ENCODE results near the gene PDE6B. TPM values are rescaled to one million over a fixed set of nuclear protein-coding genes. Genes with fewer than 3 reads are reported as not detected.
"Not testable (repeated sequence)": the region's sequence is repeated elsewhere in the genome, so short reads cannot be mapped to it uniquely, and the experiment has no call there.

PDE6B gene
- polyA plus RNA-seq, 5 donors: 15.0 to 19.0 (median 16.1) TPM

GRCh38 chr4:683247-683897 is 58.0 kb downstream of the PDE6B start:
- DNase-seq: no peak

DNA sequence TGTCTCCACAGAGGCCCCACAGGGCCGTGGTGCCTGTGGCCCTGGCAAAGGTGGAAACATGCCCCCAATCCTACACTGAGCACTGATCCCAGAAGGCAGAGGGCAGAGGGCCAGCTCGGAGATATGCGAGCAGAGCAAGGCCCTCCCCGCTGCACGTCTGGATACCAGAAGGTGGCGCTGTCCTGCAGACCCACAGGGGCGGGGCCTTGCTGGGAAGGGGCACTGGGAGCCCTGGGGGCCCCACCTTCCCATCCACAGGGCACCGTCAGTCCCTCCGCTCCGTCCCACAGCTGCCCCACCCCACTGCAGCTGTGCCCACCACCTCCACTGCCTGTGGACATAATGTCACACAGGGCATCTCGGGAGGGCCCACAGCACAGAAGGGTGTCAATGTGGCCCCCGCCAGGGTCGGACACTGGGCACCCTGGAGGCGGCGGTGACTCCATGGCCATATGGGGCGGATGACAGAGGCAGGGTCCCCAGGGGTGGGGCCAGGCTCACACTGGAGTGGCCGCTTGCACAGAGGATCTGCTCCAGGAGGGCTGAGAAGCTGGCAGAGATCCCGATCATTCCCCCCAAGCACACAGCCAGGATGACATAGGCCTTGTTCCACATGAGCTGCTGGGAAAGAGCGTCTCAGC is 58.7 kb downstream of the PDE6B start:
- no peak for DNase-seq

- DNase-seq: no peak
Measured at GRCh38 chr4:684623-685327, 59.4 kb downstream of the PDE6B start.

DNA sequence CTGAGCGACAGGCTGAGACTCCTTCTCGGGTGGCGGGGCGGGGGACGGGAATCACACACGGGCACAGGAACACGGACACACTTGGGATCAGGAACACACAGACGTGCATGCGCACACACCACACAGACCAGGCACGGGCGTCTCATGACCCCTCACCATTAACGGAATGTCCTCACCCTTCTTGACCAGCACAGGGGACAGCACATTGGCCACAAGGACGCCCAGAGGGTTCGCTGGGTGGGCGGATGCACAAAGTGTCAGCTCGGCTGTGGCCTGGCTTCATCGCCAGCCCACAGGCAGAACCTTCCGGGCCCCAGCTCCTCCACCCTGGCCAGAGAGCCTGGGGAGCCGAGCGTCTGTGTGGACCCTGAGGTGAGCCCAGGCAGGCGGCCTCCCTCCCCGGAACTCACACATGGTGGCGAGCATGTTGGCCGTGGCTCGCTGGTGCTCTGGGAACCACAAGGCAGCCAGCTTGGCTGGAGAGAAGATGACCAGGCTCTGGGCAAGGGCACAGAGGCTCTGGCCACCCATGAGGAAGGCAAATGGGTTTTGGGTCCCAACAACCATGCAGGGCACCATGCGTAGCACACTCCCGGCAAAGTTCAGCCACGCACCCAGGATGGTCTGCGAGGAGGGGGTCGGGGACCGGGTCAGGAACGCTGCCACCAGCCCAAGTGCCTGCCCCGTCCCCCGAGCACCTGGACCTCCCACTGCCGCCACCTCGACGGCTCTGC is 60.5 kb downstream of the PDE6B start:
- DNase-seq: no peak

GRCh38 chr4:686413-687040 is 61.2 kb downstream of the PDE6B start:
- DNase-seq: no peak

GRCh38 chr4:687048-687970 is 61.9 kb downstream of the PDE6B start:
- no peak for DNase-seq

DNA sequence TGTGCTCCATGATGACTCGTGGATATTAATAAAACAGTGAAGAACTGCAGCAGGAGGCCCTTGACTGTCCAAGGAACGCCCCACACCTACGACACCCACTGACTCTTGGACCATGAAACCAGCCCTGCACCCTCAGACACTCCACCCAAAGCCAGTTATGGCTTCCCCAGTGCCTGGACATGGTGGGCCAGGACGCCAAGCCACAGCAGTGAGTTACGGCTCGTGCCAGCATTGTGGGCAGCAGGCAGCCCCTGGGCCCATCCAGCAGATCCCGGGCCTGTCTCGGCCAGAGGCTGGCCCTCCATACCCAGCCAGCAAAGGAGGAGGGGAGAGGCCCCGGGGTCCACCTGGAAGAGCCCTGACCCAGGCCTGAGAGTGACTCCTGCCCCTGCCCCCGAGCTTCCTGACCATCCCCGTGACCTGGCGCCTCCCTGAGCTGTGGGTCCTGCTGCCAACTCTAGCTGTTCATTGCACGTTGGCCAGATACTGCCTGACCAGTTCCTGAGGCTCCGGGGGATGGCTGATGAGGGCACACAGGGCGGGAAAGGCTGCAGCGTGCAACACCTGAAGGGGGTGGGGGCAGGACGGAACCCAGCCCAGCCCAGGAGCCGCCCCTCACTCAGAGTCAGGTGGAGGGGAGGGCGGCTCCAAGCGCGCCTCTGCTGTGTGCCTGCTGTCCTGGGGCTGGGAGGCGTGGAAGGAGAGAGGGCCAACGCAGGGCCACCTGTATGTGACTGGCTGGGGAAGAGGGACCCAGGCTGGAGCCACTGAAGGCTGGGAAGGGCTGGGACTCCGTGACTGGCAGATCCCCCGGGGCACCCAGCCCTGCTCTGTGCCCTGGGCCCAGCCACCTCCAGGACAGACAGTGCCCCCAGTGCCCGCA is 62.8 kb downstream of the PDE6B start:
- DNase-seq: no peak

GRCh38 chr4:688854-689681 is 63.7 kb downstream of the PDE6B start, which contains the start of gene SLC49A3:
Gene SLC49A3, minus strand, starts transcription at chr4:689151. Its CDS starts 24 bp downstream, at chr4:689127.
- no peak for DNase-seq

DNA sequence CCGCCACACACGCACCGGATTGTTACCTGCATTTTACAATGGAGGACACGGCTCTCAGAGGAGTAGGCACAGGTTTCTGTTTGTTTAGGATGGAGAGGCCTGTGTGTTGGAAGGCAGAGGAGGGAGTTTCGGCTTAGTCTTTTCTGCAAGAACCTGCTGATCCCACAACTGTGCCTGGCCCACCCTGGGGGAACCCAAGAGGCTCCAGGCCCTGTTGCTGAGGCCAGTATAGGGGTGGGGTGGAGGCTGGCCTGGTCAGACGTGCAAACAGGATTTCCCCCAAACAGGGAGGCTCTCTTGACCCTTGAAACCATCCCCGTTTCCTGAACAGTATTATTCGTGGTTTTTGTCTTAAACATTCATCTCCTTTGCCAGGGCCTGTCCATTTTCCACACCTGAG is 64.3 kb downstream of the PDE6B start:
- no peak for DNase-seq

- no peak for DNase-seq
Measured at GRCh38 chr4:692771-693554, 67.6 kb downstream of the PDE6B start.

DNA sequence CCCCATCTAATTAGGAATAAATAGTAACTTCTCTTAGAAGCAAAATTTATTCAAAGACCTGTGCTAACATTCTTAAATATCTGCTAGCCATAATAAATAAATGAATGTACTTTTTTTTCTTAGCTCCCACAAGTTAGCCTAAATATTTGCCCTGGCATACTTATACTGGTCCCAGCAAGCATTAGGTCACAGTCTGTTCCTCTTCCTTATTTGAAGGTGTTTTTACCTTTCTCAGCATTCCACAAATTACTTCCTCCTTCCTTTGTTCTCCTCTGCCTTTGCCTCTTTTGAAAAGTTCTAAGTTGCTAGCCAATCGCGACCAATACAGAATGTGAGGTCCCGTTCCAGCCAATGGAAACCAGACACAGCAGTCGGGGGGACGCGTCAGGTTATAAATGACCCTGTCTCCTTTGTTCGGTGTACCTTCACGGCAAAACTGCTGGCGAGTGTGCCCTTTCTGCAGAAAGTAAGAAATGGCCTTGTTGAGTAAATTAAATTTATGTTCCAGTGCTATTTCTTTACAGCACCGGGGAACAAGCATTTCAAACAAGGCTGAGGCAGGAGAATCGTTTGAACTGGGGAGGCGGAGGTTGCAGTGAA is 69.1 kb downstream of the PDE6B start:
- DNase-seq: not testable (repeated sequence)

GRCh38 chr4:699816-700580 is 74.6 kb downstream of the PDE6B start:
- no peak for DNase-seq

DNA sequence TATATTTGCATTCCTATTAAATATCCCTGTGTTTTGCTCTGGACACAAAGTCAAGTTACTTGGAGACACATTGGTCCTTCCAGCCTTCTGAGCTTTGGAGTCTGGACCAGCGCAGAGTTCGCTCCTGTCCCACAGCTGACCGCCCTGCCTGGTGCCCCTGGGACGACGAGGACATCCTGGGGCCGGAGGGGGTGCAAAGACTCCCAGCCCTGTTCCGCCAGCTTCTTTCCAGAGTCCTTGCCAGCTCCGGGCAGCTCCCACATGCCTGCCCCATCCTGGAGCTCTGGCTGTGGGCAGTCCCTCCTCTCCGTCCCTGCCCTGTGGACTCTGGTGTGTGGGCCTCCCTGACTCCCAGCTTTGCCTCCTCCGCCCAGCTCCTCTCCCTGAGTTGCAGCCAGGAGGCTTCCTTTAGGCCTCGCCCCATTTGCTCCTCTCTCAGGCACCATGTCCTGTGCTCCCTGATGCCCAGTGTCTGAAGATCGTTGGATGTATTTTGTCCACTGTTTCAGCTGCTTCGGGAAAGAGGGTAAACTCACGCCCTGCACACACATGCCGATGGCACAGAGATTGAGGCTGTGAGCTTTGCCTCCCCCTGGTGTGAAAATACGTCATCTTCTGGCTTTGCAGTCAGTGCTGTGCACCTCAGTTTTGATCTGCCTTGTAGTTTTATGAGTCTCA is 75.4 kb downstream of the PDE6B start:
- no peak for DNase-seq

DNA sequence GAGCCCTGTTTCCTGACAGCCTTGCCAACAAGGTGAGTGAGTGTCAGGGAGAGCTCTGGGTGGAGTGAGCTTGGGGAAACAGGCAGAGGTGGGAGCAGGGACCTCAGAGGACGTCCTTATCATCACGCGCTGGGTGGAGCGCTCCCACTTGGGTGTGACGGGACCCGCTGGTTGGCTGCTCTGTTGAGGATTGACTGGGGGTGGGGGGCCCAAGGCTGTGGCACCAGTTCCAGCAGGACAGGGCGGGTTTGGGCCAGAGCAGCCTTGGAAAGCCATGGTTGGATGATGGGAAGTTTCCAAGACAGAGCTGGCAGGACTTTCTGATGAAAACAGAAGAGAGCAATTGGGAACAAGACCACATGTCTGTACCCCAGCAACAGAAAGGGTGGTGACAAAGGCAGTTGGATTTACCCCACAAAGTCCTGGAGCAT is 77.3 kb downstream of the PDE6B start:
- no peak for DNase-seq

DNA sequence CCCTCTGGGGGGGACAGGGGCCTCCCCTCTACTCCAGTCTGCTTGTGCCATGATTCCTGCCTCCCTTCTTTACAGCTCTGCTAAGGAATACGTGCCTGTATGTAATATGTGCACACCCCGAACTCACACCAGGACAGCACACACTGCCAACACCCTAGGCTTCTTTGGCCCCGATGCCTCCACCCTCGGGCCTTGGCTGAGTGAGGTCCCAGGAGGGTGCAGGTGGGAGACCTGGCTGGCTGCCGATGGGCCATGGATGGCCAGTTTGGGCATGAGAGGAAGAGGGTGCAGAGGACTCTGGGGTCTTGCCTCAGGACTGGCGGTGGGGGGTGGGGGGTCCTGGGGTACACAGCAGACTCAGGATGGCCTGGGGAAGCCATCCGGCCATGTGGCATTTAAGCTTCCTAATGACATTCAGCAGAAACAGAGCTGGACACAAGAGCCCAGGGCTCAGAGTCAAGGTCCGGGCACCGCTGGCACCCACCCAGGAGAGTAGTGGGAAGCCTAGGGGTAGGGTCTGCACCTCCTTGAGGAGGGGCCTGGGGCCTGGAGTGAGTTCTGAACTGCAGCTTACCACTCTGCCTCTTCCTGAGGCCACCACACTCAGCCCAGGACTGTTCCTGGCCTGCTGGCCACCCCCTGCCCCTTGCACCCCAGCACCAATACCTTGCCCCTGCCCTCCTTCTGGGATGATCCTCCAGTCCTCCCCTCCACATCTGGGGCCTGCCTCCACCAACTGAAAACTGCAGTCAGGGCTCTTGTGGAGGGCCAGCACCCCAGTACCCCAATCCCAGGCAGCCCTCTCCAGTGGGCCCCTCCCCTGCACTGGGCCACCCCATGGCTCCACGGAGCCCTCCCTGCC is 78.2 kb downstream of the PDE6B start:
- no peak for DNase-seq

All from right lung (tissue), 5 donors.